HepG2 (cell line): ENCODE data around the gene STX12. TPM values are rescaled to one million over a fixed set of nuclear protein-coding genes. Genes with fewer than 3 reads are reported as not detected.
A peak's percentile ranks its signal among the peaks of the same experiment; 100 is the strongest.

Experiments used
- KAT2B ChIP-seq: fragments of 150-350 bp; IDR thresholded peaks from 2 replicates; pipeline ENCODE4 v1.6.1; 2014; ENCODE audit warnings: low read depth, low read length, borderline replicate concordance
- KDM5B ChIP-seq: sonication (generic); formaldehyde crosslinking; IDR thresholded peaks from 2 replicates; pipeline ENCODE4 v1.4.0; 2020; ENCODE audit warnings: missing genetic modification reagents, mild to moderate bottlenecking, borderline replicate concordance
- TAF1 ChIP-seq: sonication (generic); formaldehyde crosslinking; IDR thresholded peaks from 2 replicates; pipeline ENCODE4 v1.4.0; 2020; ENCODE audit warnings: missing genetic modification reagents
- ZNF24 ChIP-seq: fragments of 450-650 bp; IDR thresholded peaks from 2 replicates; pipeline ENCODE4 v1.6.1; 2017; ENCODE audit warnings: antibody characterized with exemption, mild to moderate bottlenecking
- polyA plus RNA-seq, 8 experiments: library from polyadenylated mRNA; depleted of rRNA in 3 of 8; stranded (reverse) in 7 of 8; unstranded in 1 of 8; fragments of >200 nt; fragmentation: Illumina TruSeq in 4 of 8; extraction: Trizol in 4 of 8; gene quantifications; 2 replicates each; pipeline versions ENCODE4 v1.2.1 to v1.2.3, GENCODE V29; 2011 to 2016; ENCODE audit warnings: low read depth in 4 of 8, missing spikeins in 1 of 8, mixed read lengths in 1 of 8; ENCODE audit not compliant: insufficient read depth in 1 of 8
- total RNA-seq, 5 experiments: library from RNA; depleted of rRNA; stranded (reverse); fragments of >200 nt; fragmentation: Illumina TruSeq; extraction: Trizol; gene quantifications; 2 replicates each; pipeline ENCODE4 v1.2.3, GENCODE V29; 2016; ENCODE audit warnings: low read depth in 1 of 5
- TF ChIP-seq, protein P1 (sequence below): sonication (generic); formaldehyde crosslinking; IDR thresholded peaks from 2 replicates; pipeline ENCODE4 v1.4.0; 2020; ENCODE audit warnings: missing genetic modification reagents

The STX12 gene
- total and polyA plus RNA-seq, 2 of the 13 experiments (the other 11 are each of a cell fraction or from before 2014, with no cell fraction given): 9.0 to 19.7 TPM

DNA sequence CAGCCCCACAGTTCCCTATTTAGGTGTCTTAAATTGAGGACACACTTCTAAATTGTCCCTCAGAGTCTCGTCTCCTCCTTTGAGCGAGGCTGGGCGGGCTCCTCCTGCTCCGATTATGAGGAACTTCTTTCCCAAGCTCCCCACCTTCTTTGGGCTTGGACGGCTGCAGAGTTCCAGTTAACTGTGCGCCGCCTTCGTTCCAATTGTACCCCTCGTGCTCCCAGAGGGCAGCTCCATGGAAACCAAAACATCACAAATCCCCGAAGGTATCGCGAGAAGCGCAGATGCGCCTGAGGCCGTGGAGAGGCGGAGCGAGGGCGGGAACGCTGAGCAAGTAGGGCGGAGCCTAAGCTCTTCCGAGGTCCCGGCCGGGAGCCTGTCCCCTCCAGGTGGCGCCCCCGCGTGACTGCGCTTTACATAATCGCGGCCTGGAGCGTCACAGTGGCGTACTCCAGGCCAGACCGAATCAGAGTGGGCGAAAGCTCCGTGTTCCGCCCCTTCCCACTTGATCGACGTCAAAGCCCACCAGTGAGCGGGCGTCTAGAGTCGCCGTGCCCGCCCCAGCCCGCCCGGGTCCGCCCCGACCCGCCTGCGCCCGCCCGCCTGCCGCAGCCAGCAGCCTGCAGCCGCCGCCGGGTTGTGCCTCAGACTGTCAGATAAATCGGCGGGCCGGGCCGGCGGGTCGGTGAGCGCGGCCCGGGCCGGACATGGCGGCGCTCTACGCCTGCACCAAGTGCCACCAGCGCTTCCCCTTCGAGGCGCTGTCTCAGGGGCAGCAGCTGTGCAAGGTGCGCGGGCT is 47.4 kb upstream of the STX12 start, which contains the start of gene FAM76A (continued):
- TF ChIP-seq, protein P1, sequence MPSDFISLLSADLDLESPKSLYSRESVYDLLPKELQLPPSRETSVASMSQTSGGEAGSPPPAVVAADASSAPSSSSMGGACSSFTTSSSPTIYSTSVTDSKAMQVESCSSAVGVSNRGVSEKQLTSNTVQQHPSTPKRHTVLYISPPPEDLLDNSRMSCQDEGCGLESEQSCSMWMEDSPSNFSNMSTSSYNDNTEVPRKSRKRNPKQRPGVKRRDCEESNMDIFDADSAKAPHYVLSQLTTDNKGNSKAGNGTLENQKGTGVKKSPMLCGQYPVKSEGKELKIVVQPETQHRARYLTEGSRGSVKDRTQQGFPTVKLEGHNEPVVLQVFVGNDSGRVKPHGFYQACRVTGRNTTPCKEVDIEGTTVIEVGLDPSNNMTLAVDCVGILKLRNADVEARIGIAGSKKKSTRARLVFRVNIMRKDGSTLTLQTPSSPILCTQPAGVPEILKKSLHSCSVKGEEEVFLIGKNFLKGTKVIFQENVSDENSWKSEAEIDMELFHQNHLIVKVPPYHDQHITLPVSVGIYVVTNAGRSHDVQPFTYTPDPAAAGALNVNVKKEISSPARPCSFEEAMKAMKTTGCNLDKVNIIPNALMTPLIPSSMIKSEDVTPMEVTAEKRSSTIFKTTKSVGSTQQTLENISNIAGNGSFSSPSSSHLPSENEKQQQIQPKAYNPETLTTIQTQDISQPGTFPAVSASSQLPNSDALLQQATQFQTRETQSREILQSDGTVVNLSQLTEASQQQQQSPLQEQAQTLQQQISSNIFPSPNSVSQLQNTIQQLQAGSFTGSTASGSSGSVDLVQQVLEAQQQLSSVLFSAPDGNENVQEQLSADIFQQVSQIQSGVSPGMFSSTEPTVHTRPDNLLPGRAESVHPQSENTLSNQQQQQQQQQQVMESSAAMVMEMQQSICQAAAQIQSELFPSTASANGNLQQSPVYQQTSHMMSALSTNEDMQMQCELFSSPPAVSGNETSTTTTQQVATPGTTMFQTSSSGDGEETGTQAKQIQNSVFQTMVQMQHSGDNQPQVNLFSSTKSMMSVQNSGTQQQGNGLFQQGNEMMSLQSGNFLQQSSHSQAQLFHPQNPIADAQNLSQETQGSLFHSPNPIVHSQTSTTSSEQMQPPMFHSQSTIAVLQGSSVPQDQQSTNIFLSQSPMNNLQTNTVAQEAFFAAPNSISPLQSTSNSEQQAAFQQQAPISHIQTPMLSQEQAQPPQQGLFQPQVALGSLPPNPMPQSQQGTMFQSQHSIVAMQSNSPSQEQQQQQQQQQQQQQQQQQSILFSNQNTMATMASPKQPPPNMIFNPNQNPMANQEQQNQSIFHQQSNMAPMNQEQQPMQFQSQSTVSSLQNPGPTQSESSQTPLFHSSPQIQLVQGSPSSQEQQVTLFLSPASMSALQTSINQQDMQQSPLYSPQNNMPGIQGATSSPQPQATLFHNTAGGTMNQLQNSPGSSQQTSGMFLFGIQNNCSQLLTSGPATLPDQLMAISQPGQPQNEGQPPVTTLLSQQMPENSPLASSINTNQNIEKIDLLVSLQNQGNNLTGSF (CRISPR knock-in tag): peak; percentile 72; the same call in 1 of the 2 replicates
- peak; percentile 75; the same call in 1 of the 2 replicates for TF ChIP-seq TAF1 (CRISPR knock-in tag)
- no peak for TF ChIP-seq ZNF24
- TF ChIP-seq KDM5B (CRISPR knock-in tag): peak; percentile 61; the same call in 1 of the 2 replicates
- no peak for TF ChIP-seq KAT2B
- TF ChIP-seq, all 625 proteins: peak for 228
